HL-60 (cell line): ENCODE measurements around the gene MED1.
"Not testable (repeated sequence)": the region's sequence is repeated elsewhere in the genome, so short reads cannot be mapped to it uniquely, and the experiment has no call there.

Source experiments
- DNase-seq, 2 experiments: peaks; one replicate each; pipeline ENCODE4 v3.0.0-alpha.2; 2010 to 2020; ENCODE audit warnings: low read depth in 1 of 2, low spot score in 1 of 2
- H3K27ac ChIP-seq: fragments of 250-450 bp; sonication (Bioruptor Pico); replicated peaks from 2 replicates; pipeline ENCODE4 v1.5.1; 2020; ENCODE audit warnings: mild to moderate bottlenecking, moderate library complexity
- H3K27me3 ChIP-seq: fragments of 250-450 bp; sonication (Bioruptor Pico); 2 replicates; pipeline ENCODE4 v1.5.1; 2021; ENCODE audit warnings: mild to moderate bottlenecking, moderate library complexity; ENCODE audit not compliant: insufficient read depth, poor library complexity, severe bottlenecking
- H3K4me3 ChIP-seq: replicated peaks from 2 replicates; pipeline ENCODE4 v1.5.1; 2011; ENCODE audit warnings: mild to moderate bottlenecking, control low read depth, low read length; ENCODE audit not compliant: insufficient read depth
- GABPA ChIP-seq: IDR thresholded peaks from 2 replicates; pipeline ENCODE4 v1.6.1; 2012; ENCODE audit warnings: low read depth
- POLR2AphosphoS5 ChIP-seq: IDR thresholded peaks from 2 replicates; pipeline ENCODE4 v1.6.1; 2012; ENCODE audit warnings: low read depth
- SPI1 ChIP-seq: IDR thresholded peaks from 2 replicates; pipeline ENCODE4 v1.6.1; 2012; ENCODE audit warnings: low read depth, mild to moderate bottlenecking, borderline replicate concordance
- TF ChIP-seq, protein P1 (sequence below): IDR thresholded peaks from one replicate; pipeline ENCODE4 v1.5.1; 2011; ENCODE audit warnings: low read length, control low read depth, inconsistent platforms; ENCODE audit not compliant: insufficient read depth
- TF ChIP-seq, protein P2 (sequence below): IDR thresholded peaks from 2 replicates; pipeline ENCODE4 v1.6.1; 2012; ENCODE audit warnings: low read depth; ENCODE audit not compliant: insufficient replicate concordance

The MED1 gene

DNA sequence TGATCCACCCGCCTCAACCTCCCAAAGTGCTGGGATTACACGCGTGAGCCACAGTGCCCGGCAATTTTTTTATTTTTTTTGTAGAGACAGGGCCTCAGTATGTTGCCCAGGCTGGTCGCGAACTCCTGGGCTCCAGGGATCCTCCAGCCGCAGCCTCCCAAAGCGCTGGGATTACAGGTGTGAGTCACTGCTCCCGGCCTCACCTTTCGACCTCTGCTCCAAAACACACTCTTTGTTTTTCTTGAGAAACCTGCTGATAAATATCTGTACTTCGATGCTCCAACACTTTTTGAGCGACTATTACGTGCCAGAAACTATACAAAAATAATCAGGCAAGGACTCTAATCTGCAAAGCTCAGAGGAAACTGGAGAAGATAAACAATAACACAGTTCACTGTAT lies 1.0 kb downstream of the MED1 start:
- DNase-seq: no peak
- no peaks in the 10 kb centered on the region for H3K27me3 ChIP-seq
- TF ChIP-seq, protein P1, sequence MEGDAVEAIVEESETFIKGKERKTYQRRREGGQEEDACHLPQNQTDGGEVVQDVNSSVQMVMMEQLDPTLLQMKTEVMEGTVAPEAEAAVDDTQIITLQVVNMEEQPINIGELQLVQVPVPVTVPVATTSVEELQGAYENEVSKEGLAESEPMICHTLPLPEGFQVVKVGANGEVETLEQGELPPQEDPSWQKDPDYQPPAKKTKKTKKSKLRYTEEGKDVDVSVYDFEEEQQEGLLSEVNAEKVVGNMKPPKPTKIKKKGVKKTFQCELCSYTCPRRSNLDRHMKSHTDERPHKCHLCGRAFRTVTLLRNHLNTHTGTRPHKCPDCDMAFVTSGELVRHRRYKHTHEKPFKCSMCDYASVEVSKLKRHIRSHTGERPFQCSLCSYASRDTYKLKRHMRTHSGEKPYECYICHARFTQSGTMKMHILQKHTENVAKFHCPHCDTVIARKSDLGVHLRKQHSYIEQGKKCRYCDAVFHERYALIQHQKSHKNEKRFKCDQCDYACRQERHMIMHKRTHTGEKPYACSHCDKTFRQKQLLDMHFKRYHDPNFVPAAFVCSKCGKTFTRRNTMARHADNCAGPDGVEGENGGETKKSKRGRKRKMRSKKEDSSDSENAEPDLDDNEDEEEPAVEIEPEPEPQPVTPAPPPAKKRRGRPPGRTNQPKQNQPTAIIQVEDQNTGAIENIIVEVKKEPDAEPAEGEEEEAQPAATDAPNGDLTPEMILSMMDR: no peak
- TF ChIP-seq GABPA: no peak
- TF ChIP-seq, protein P2, sequence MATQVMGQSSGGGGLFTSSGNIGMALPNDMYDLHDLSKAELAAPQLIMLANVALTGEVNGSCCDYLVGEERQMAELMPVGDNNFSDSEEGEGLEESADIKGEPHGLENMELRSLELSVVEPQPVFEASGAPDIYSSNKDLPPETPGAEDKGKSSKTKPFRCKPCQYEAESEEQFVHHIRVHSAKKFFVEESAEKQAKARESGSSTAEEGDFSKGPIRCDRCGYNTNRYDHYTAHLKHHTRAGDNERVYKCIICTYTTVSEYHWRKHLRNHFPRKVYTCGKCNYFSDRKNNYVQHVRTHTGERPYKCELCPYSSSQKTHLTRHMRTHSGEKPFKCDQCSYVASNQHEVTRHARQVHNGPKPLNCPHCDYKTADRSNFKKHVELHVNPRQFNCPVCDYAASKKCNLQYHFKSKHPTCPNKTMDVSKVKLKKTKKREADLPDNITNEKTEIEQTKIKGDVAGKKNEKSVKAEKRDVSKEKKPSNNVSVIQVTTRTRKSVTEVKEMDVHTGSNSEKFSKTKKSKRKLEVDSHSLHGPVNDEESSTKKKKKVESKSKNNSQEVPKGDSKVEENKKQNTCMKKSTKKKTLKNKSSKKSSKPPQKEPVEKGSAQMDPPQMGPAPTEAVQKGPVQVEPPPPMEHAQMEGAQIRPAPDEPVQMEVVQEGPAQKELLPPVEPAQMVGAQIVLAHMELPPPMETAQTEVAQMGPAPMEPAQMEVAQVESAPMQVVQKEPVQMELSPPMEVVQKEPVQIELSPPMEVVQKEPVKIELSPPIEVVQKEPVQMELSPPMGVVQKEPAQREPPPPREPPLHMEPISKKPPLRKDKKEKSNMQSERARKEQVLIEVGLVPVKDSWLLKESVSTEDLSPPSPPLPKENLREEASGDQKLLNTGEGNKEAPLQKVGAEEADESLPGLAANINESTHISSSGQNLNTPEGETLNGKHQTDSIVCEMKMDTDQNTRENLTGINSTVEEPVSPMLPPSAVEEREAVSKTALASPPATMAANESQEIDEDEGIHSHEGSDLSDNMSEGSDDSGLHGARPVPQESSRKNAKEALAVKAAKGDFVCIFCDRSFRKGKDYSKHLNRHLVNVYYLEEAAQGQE: no peak
- no peak for TF ChIP-seq SPI1
- no peak for TF ChIP-seq POLR2AphosphoS5
- H3K4me3 ChIP-seq: peak overlapping the region; percentile 77
- H3K27ac ChIP-seq: peak overlapping the region; percentile 95

DNA sequence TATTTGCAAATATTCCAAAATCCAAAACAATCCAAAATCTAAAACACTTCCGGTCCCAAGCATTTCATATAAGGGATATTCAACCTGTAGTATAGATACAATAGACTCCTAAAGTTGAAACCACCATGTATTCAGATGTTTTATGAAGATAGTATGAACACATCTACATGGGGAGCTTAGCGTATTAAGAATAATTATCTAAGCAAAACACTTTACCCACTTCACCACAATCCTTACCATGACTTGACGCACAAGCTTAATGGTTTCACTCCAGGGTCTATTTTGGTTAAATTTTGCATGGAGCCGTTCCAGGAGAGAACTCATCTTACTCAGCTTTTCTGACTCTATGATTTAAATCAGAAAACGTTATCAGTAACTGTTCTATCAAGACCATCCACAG lies 3.5 kb downstream of the MED1 start:
- no peak for DNase-seq
- H3K4me3 ChIP-seq: no peak overlapping the region
- H3K27me3 ChIP-seq: no peaks in the 10 kb centered on the region
- TF ChIP-seq, protein P1: no peak
- TF ChIP-seq SPI1: no peak
- TF ChIP-seq, protein P2: no peak
- TF ChIP-seq GABPA: no peak
- no peak for TF ChIP-seq POLR2AphosphoS5
- no peak overlapping the region for H3K27ac ChIP-seq

DNA sequence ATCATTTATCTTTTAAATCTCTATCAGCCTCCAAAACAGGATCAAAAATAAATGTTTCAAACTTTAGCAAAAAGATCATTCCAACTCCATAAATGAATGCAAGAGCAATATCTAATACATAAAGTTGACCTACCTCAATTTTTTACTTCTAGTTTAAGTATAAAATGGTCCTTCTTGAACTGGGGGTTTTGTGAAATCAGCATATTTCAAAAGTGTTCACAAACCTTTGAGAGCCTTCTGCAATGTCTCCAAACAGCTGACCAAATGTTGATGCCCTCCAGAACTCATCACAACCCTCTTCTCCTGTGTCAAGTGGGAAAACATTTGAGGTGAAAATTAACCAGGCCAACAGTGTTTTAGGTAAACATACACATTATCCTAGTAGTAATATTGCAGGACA lies 7.7 kb downstream of the MED1 start:
- Histone ChIP-seq H3K27me3 (no peaks in the 10 kb centered on the region), H3K4me3 (no peak overlapping the region), H3K27ac (no peak overlapping the region)
- no peak for DNase-seq
- no peak for TF ChIP-seq GABPA
- TF ChIP-seq SPI1: no peak
- TF ChIP-seq, protein P2: no peak
- TF ChIP-seq POLR2AphosphoS5: no peak
- TF ChIP-seq, protein P1: no peak

DNA sequence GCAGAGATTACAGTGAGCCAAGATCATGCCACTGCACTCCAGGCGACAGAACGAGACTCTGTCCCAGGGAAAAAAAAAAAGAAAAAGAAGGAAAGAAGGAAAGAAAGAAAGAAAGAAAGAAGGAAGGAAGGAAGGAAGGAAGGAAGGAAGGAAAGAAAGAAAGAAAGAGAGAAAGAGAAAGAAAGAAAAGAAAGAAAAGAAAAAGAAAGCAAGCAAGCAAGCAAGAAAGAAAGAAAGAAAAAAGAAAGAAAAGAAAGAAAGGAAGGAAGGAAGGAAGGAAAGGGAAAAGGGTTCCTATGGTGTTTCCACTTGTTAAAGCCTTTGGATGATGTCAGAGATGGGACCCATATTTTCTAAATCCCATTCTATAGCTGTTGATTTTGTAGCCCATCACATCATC lies 11.2 kb downstream of the MED1 start:
- not testable (repeated sequence) for H3K4me3 ChIP-seq, H3K27ac ChIP-seq, H3K27me3 ChIP-seq, DNase-seq
